ENCODE data around the gene PATJ. TPM values are rescaled to one million over a fixed set of nuclear protein-coding genes. Genes with fewer than 3 reads are reported as not detected.
"Not testable (repeated sequence)": the region's sequence is repeated elsewhere in the genome, so short reads cannot be mapped to it uniquely, and the experiment has no call there.

Gene PATJ
- total and polyA plus RNA-seq, 8 donors: 14.8 to 45.4 (median 27.9) TPM

- intact Hi-C loops (cut with DNase I): no loop called here
- H3K9me3 ChIP-seq: no peaks in the 10 kb centered on the region
- no peak for TF ChIP-seq CTCF (IDR thresholded peaks at IDR 0.05)
- no peaks in the 10 kb centered on the region for H3K27me3 ChIP-seq
- FAIRE-seq (no peak), DNase-seq (no peak), ATAC-seq (no peak)
- 100% methylated on average over 1 of the region's 1 CpG for WGBS, 2 donors
- no peaks in the 10 kb centered on the region for H3K4me1 ChIP-seq
- no peak overlapping the region for H3K27ac ChIP-seq
- no peak overlapping the region for H3K4me3 ChIP-seq
- peaks cover 0 to 33% (median 0%) of the 10 kb centered on the region in 3 donors for H3K36me3 ChIP-seq
These were observed 131.7 kb downstream of the PATJ start for GRCh38 chr1:61873994-61874393.

DNA sequence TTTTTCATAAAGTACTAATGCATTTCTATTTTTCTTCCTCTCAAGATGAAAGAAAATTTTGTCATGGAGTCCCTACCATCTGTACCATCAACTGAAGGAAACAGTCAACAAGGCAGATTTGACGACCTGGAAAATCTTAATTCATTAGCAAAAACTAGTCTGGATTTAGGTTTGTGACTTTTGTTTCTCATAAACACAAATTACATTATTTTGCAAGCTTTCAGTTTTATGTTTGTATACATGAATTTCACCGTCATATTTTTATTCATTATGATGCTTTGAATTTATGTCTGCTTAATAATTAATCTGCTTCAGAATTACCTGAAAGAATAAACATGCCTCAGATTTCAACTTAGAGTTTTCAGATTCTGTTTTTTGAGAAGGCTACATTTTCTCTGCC lies 132.9 kb downstream of the PATJ start:
- no peaks in the 10 kb centered on the region for H3K4me1 ChIP-seq
- H3K27ac ChIP-seq: no peak overlapping the region
- no peak for FAIRE-seq
- no peak for ATAC-seq
- intact Hi-C loops (cut with DNase I): no loop called here
- no peaks in the 10 kb centered on the region for H3K27me3 ChIP-seq
- no peak for TF ChIP-seq CTCF (IDR thresholded peaks at IDR 0.05)
- H3K36me3 ChIP-seq: peaks cover 0 to 26% (median 0%) of the 10 kb centered on the region in 3 donors
- H3K4me3 ChIP-seq: no peak overlapping the region
- WGBS, 2 donors: 97% methylated on average over 2 of the region's 2 CpGs
- no peak for DNase-seq
- no peaks in the 10 kb centered on the region for H3K9me3 ChIP-seq

DNA sequence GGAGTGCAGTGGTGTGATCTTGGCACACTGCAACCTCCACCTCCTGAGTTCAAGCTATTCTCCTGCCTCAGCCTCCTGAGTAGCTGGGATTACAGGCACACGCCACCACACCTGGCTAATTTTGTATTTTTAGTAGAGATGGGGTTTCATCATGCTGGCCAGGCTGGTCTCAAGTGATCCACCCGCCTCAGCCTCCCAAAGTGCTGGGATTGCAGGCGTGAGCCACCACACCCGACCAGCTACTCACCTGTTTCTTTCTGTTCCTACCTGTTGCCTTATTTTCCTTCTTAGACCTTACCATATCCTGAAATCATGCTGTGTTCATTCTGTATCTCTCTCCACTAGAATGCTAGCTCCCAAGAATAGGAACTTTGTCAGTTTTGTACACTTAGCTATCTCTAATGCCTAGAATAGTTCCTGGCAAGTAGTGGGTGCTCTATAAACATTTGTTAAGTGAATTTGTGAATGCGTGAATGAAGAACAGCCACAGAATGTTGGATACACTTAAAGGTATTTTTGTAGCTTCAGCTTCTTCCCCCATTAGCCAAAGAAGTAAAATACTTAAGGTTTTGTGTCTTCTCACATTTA lies 137.7 kb downstream of the PATJ start:
- H3K27me3 ChIP-seq; intact Hi-C loops (cut with DNase I); H3K9me3 ChIP-seq; H3K4me1 ChIP-seq; H3K4me3 ChIP-seq; ATAC-seq; DNase-seq; FAIRE-seq; H3K27ac ChIP-seq: not testable (repeated sequence)
- H3K36me3 ChIP-seq: peaks cover 0 to 20% (median 0%) of the 10 kb centered on the region in 3 donors
- WGBS, 2 donors: 88 to 89% methylated on average over 5 of the region's 5 CpGs

- Histone ChIP-seq H3K4me1 (no peaks in the 10 kb centered on the region), H3K27me3 (no peaks in the 10 kb centered on the region), H3K36me3 (peaks cover 0 to 7% (median 0%) of the 10 kb centered on the region in 3 donors), H3K9me3 (no peaks in the 10 kb centered on the region), H3K27ac (no peak overlapping the region), H3K4me3 (no peak overlapping the region)
- no peak for DNase-seq
- TF ChIP-seq CTCF (IDR thresholded peaks at IDR 0.05): no peak
- no peak for FAIRE-seq
- intact Hi-C loops (cut with DNase I): no loop called here
- 77 to 83% methylated on average over 3 of the region's 3 CpGs for WGBS, 2 donors
- ATAC-seq: no peak
These were observed 145.0 kb downstream of the PATJ start for GRCh38 chr1:61887076-61887867.

- FAIRE-seq (no peak), DNase-seq (no peak), ATAC-seq (no peak)
- peaks cover 0 to 7% (median 0%) of the 10 kb centered on the region in 3 donors for H3K36me3 ChIP-seq
- 87 to 92% methylated on average over 7 of the region's 7 CpGs for WGBS, 2 donors
- no peak overlapping the region for H3K27ac ChIP-seq
- no peak for TF ChIP-seq CTCF (IDR thresholded peaks at IDR 0.05)
- no peaks in the 10 kb centered on the region for H3K9me3 ChIP-seq
- no peak overlapping the region for H3K4me3 ChIP-seq
- H3K4me1 ChIP-seq: no peaks in the 10 kb centered on the region
- intact Hi-C loops (cut with DNase I): no loop called here
- H3K27me3 ChIP-seq: no peaks in the 10 kb centered on the region
These were observed 145.8 kb downstream of the PATJ start for GRCh38 chr1:61887931-61888564.
